Left lung (tissue), 10 donors: ENCODE measurements around the gene COL4A4. TPM values are rescaled to one million over a fixed set of nuclear protein-coding genes. Genes with fewer than 3 reads are reported as not detected.

ENCODE experiments used
- ATAC-seq: fragments of 200-7000 bp; cut with Tn5 transposase; one replicate; pipeline ENCODE4 v1.9.1; 2020; ENCODE audit warnings: moderate library complexity
- DNase-seq, 4 donors: peaks; one replicate each; pipeline ENCODE4 v3.0.0-alpha.2; 2013 to 2020
- H3K27ac ChIP-seq, 2 donors: fragments of 200-600 bp; sonication (generic) in 1 of 2; one replicate each; pipeline versions ENCODE4 v1.5.0 to v1.8.0; 2020 to 2021
- H3K27me3 ChIP-seq, 2 donors: fragments of 200-600 bp; sonication (generic) in 1 of 2; one replicate each; pipeline versions ENCODE4 v1.5.0 to v1.8.0; 2020 to 2021
- H3K36me3 ChIP-seq, 2 donors: fragments of 200-600 bp; sonication (generic) in 1 of 2; one replicate each; pipeline versions ENCODE4 v1.5.0 to v1.8.0; 2020 to 2021
- H3K4me1 ChIP-seq, 2 donors: fragments of 200-600 bp; one replicate each; pipeline ENCODE4 v1.8.0; 2021
- H3K4me3 ChIP-seq, 2 donors: fragments of 200-600 bp; sonication (generic) in 1 of 2; one replicate each; pipeline versions ENCODE4 v1.5.0 to v1.8.0; 2020 to 2021; ENCODE audit warnings: mild to moderate bottlenecking in 1 of 2
- H3K9me3 ChIP-seq, 2 donors: fragments of 200-600 bp; sonication (generic) in 1 of 2; one replicate each; pipeline versions ENCODE4 v1.5.0 to v1.8.0; 2020 to 2021
- intact Hi-C, 2 donors: fragments of 100-400 bp; cut with DNase I; formaldehyde crosslinking; loops; one replicate each; pipeline versions ENCODE4 v1.11.2 to v1.14.2; 2022
- polyA plus RNA-seq, 6 donors: library from polyadenylated mRNA; unstranded; fragments of 120-200 nt; gene quantifications; one replicate each; pipeline ENCODE4 v1.2.1, GENCODE V29; 2013; ENCODE audit not compliant: insufficient read length in 6 of 6
- total RNA-seq, 2 donors: library from RNA; stranded (reverse); fragmentation: NEBNext Ultra II Directional; extraction: Animal tissue kit (Norgen Biotek cat#: 25700); gene quantifications; one replicate each; pipeline ENCODE4 v1.2.1, GENCODE V29; 2021
- TF ChIP-seq, protein P1 (sequence below), 2 donors: fragments of 200-600 bp; sonication (generic) in 1 of 2; IDR thresholded peaks; one replicate each; pipeline versions ENCODE4 v1.5.0 to v1.8.0; 2021; ENCODE audit warnings: antibody characterized with exemption in 2 of 2
- donor health status: DM: no; HTN: yes; CAD: no.
- donor health status: DM: no; HTN: no; CAD: no.

The COL4A4 gene
- total and polyA plus RNA-seq, 8 donors, result 5.4 to 51.2 (median 10.2) TPM

DNA sequence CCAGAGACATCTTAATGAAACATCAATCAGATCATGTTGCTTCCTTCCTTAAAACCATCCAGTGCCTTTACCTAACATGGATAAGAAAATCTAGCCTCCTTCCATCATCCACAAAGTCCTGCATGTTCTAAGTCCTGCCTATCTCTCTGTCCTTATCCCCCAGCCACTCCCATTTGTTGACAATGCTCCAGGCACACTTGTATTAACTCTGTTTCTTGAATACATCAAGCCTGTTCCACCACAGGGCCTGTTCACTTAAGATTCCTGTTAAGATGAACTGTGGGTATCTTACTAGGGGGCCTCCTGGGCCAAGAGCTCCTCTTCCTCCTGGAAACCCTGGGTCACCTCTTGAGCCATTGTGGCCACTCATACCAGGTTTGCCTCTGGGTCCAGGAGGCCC is 45.7 kb downstream of the COL4A4 start:
- no peaks in the 10 kb centered on the region for H3K9me3 ChIP-seq
- H3K36me3 ChIP-seq, result no peaks in the 10 kb centered on the region
- TF ChIP-seq, protein P1, sequence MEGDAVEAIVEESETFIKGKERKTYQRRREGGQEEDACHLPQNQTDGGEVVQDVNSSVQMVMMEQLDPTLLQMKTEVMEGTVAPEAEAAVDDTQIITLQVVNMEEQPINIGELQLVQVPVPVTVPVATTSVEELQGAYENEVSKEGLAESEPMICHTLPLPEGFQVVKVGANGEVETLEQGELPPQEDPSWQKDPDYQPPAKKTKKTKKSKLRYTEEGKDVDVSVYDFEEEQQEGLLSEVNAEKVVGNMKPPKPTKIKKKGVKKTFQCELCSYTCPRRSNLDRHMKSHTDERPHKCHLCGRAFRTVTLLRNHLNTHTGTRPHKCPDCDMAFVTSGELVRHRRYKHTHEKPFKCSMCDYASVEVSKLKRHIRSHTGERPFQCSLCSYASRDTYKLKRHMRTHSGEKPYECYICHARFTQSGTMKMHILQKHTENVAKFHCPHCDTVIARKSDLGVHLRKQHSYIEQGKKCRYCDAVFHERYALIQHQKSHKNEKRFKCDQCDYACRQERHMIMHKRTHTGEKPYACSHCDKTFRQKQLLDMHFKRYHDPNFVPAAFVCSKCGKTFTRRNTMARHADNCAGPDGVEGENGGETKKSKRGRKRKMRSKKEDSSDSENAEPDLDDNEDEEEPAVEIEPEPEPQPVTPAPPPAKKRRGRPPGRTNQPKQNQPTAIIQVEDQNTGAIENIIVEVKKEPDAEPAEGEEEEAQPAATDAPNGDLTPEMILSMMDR (IDR thresholded peaks at IDR 0.05), result no peak
- H3K4me3 ChIP-seq, result no peak overlapping the region
- H3K4me1 ChIP-seq, result no peaks in the 10 kb centered on the region
- no peak overlapping the region for H3K27ac ChIP-seq
- no peak for ATAC-seq
- intact Hi-C loops, result no loop called here
- no peak for DNase-seq
- H3K27me3 ChIP-seq, result no peaks in the 10 kb centered on the region

DNA sequence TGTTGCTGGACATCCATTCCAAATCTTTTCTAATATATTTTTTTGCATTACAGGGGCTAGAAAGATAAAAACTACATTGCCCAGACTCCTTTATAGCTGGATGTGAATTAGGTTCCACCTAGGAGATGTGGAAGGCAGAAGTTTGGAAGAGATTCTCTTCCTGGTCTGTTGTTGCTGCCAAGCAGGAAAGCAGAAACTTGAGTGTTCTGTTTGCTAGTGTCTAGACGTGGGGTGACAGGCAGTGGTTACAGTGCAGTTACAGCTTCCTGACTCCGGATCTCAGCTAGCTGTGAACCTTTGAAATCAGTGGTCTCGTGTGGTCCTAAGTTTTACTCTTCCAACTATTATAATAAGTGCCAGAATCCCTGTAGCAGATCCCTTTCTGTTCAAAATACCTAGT is 46.2 kb downstream of the COL4A4 start:
- DNase-seq (no peak), ATAC-seq (no peak)
- Histone ChIP-seq H3K27ac (no peak overlapping the region), H3K27me3 (no peaks in the 10 kb centered on the region), H3K4me1 (no peaks in the 10 kb centered on the region), H3K36me3 (no peaks in the 10 kb centered on the region), H3K4me3 (no peak overlapping the region), H3K9me3 (no peaks in the 10 kb centered on the region)
- TF ChIP-seq, protein P1 (IDR thresholded peaks at IDR 0.05), result no peak
- intact Hi-C loops, result no loop called here

DNA sequence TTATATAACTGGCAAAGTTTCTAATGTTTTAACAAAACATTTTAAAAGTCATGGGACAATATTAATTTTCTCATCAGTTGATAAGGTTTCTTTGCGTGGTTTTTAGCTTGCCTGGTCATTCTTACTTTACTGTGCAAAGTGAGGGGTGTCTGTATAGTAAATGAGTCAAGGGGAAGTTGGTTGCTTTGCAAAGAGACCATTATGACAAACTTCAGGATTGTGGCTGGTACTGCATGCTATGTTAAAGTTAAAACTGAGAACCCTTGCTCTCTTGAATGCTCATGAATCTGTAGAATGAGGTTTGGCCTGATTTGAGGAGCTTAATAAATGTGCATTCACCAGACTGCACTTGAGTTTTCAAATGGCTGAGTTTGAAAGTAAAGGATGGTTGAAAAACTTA is 47.0 kb downstream of the COL4A4 start:
- intact Hi-C loops, result no loop called here
- no peaks in the 10 kb centered on the region for H3K27me3 ChIP-seq
- H3K4me1 ChIP-seq, result no peaks in the 10 kb centered on the region
- H3K36me3 ChIP-seq, result no peaks in the 10 kb centered on the region
- ATAC-seq (no peak), DNase-seq (no peak)
- TF ChIP-seq, protein P1 (IDR thresholded peaks at IDR 0.05), result no peak
- H3K9me3 ChIP-seq, result no peaks in the 10 kb centered on the region
- H3K27ac ChIP-seq, result no peak overlapping the region
- H3K4me3 ChIP-seq, result no peak overlapping the region

DNA sequence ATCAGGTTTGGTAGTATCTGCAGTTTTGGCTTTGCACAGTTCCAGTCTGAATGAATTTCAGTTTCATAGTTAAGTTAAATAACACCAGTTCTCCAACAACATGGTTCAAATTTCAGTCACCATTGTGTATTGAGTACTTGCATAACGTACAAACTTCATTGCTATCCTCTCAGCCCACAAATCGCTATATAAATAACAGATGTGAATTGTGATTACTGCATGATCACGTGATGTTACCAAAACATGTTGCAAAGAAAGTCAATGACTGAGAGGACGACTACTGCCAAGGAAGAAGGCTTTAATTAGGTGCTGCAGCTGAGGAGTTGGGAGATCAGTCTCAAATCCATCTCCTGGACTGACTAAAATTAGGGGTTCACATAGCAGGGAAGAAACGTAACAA is 48.2 kb downstream of the COL4A4 start:
- Histone ChIP-seq H3K9me3 (no peaks in the 10 kb centered on the region), H3K4me1 (no peaks in the 10 kb centered on the region), H3K27me3 (no peaks in the 10 kb centered on the region), H3K27ac (no peak overlapping the region), H3K36me3 (no peaks in the 10 kb centered on the region), H3K4me3 (no peak overlapping the region)
- DNase-seq (no peak), ATAC-seq (no peak)
- TF ChIP-seq, protein P1 (IDR thresholded peaks at IDR 0.05), result no peak
- intact Hi-C loops, result no loop called here

DNA sequence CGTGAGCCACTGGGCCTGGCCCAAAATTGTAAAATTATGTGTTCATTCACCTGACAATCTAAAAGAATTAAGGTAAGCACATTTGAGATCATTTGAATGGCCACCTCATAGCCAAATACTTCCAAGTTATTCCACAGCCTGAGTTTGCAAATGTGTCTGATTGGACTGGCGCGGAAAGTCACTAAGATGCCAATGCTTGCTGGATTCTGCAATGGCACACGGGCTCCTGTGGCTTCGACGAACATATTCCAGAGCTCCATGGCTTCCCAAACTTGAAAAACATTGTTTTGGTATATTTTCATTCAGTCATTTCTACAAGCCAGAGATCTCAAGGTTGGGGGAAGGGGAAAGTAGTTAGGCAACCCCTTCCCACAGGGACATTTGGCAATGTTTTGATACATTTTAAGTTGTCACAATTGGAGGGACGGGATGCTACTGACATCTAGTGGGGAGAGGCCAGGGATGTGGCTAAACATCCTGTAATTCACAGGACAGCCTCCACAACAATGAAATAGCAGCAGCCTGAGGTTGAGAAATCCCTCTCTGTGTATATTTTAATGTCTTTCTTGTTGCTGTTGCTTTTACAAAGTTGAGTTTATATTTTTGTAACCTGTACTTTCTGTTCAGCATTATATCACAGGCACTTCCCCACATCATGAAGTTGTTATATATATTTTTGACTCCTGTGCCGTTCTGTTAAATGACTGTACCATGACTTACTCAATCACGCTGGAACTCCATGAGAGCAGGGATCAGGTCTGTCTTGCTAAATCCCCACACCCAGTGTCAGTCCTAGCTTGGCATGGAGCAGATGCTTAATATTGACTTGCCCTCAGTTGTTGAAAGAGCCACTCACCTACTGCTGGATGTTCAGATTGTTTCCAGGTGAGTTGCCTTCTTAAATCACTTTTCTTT is 56.9 kb downstream of the COL4A4 start:
- no peak overlapping the region for H3K27ac ChIP-seq
- DNase-seq, result peak in 2 of 4 donors; percentile 57 to 79
- H3K36me3 ChIP-seq, result no peaks in the 10 kb centered on the region
- H3K27me3 ChIP-seq, result no peaks in the 10 kb centered on the region
- TF ChIP-seq, protein P1 (IDR thresholded peaks at IDR 0.05), result peak; percentile 33 to 36
- no peak overlapping the region for H3K4me3 ChIP-seq
- H3K4me1 ChIP-seq, result no peaks in the 10 kb centered on the region
- peak; percentile 68 for ATAC-seq
- no peaks in the 10 kb centered on the region for H3K9me3 ChIP-seq
- intact Hi-C loops, result no loop called here
